GM19468 (cell line): ENCODE data around the gene OR4Q2.
"Not testable (repeated sequence)": the region's sequence is repeated elsewhere in the genome, so short reads cannot be mapped to it uniquely, and the experiment has no call there.

Experiments used
- ATAC-seq: cut with Tn5 transposase; IDR thresholded peaks from one replicate; pipeline ENCODE4 v1.9.1; 2021; ENCODE audit warnings: mild to moderate bottlenecking, moderate library complexity, moderate number of reproducible peaks; ENCODE audit not compliant: unreplicated experiment; ENCODE audit errors: extremely low read depth

OR4Q2 gene

GRCh38 chr14:20001863-20002262, at the start of gene OR4Q2:
Gene OR4Q2 (plus strand): TSS chr14:20002163.
- no peak for ATAC-seq

GRCh38 chr14:19969735-19970134, 32.2 kb upstream of the OR4Q2 start:
- ATAC-seq: not testable (repeated sequence)

GRCh38 chr14:19974844-19975243, 27.1 kb upstream of the OR4Q2 start:
- ATAC-seq: no peak

- ATAC-seq: no peak
Measured at GRCh38 chr14:19975291-19975690, 26.7 kb upstream of the OR4Q2 start, which contains the start of gene OR4K15. Gene OR4K15 (plus strand): TSS chr14:19975591. CDS start chr14:19975591, 0 bp downstream.

- no peak for ATAC-seq
Measured at GRCh38 chr14:19993438-19993837, 8.5 kb upstream of the OR4Q2 start.

- ATAC-seq: no peak
Measured at GRCh38 chr14:20002319-20002718, 356 bp downstream of the OR4Q2 start.

GRCh38 chr14:20008156-20008555, 6.2 kb downstream of the OR4Q2 start:
- no peak for ATAC-seq

- ATAC-seq: no peak
Measured at GRCh38 chr14:20019257-20019865, 17.4 kb downstream of the OR4Q2 start, which contains the start of gene OR4K14. Gene OR4K14 (minus strand): TSS chr14:20019307. CDS start chr14:20015193, 4,114 bp downstream.

GRCh38 chr14:20031058-20031457, 29.1 kb downstream of the OR4Q2 start:
- ATAC-seq: no peak

GRCh38 chr14:20035449-20035848, 33.5 kb downstream of the OR4Q2 start:
- ATAC-seq: no peak

- no peak for ATAC-seq
Measured at GRCh38 chr14:20035938-20036337, 34.0 kb downstream of the OR4Q2 start, which contains the start of gene OR4K13. Gene OR4K13 (minus strand): TSS chr14:20036038. CDS start chr14:20034758, 1,280 bp downstream.

GRCh38 chr14:20044243-20044642, 42.3 kb downstream of the OR4Q2 start:
- ATAC-seq: no peak

- no peak for ATAC-seq
Measured at GRCh38 chr14:20048202-20048601, 46.2 kb downstream of the OR4Q2 start.
